GM18502 (cell line): Measurements from ENCODE around the gene SENP7.
"Not testable (repeated sequence)": the region's sequence is repeated elsewhere in the genome, so short reads cannot be mapped to it uniquely, and the experiment has no call there.

ENCODE experiments used
- ATAC-seq: cut with Tn5 transposase; IDR thresholded peaks from one replicate; pipeline ENCODE4 v1.9.1; 2021; ENCODE audit warnings: mild to moderate bottlenecking; ENCODE audit not compliant: unreplicated experiment, poor library complexity

The SENP7 gene, protein sequence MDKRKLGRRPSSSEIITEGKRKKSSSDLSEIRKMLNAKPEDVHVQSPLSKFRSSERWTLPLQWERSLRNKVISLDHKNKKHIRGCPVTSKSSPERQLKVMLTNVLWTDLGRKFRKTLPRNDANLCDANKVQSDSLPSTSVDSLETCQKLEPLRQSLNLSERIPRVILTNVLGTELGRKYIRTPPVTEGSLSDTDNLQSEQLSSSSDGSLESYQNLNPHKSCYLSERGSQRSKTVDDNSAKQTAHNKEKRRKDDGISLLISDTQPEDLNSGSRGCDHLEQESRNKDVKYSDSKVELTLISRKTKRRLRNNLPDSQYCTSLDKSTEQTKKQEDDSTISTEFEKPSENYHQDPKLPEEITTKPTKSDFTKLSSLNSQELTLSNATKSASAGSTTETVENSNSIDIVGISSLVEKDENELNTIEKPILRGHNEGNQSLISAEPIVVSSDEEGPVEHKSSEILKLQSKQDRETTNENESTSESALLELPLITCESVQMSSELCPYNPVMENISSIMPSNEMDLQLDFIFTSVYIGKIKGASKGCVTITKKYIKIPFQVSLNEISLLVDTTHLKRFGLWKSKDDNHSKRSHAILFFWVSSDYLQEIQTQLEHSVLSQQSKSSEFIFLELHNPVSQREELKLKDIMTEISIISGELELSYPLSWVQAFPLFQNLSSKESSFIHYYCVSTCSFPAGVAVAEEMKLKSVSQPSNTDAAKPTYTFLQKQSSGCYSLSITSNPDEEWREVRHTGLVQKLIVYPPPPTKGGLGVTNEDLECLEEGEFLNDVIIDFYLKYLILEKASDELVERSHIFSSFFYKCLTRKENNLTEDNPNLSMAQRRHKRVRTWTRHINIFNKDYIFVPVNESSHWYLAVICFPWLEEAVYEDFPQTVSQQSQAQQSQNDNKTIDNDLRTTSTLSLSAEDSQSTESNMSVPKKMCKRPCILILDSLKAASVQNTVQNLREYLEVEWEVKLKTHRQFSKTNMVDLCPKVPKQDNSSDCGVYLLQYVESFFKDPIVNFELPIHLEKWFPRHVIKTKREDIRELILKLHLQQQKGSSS

DNA sequence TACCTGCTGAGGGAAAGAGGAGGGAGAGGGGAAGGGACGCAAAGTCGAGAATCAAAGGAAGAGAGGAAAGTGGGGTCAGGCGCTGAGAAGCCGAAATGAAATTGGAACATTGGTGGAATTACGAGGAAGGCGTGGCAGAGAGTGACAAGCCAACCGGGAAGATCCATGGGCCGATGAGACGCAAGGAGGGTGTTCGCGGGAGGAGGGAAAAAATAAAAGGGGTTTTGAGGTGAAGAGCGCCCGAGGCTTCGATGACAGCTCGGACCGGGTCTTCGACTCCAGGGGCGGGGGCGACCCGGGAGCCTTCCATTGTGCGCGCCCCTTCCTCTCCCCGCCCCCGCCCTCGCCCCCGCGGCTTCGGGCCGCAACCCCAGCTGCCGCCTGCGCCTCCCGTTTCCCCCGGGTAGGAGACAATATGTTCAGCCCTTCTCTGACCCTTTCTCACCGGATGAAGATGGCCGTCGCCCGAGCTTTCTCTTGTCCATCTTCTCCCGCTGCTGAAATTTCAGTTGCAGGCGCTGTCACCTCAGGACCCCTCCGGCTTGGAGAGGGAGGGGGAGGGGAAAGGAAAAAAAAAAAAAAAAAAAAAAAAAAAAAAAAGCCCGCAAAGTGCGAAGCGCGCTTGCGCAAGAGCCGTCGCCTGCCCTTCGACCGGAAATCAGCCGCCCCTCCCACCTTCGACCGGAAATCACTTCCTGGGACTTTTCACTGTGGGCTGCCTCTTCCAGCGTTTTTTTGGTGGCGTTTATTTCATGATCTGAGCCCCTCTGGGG is at the start of gene SENP7:
TSS of gene SENP7 (minus strand) at position 567 of the 773 bp plus-strand sequence. CDS start at position 485, 82 bp downstream.
- peak; percentile 67 for ATAC-seq

DNA sequence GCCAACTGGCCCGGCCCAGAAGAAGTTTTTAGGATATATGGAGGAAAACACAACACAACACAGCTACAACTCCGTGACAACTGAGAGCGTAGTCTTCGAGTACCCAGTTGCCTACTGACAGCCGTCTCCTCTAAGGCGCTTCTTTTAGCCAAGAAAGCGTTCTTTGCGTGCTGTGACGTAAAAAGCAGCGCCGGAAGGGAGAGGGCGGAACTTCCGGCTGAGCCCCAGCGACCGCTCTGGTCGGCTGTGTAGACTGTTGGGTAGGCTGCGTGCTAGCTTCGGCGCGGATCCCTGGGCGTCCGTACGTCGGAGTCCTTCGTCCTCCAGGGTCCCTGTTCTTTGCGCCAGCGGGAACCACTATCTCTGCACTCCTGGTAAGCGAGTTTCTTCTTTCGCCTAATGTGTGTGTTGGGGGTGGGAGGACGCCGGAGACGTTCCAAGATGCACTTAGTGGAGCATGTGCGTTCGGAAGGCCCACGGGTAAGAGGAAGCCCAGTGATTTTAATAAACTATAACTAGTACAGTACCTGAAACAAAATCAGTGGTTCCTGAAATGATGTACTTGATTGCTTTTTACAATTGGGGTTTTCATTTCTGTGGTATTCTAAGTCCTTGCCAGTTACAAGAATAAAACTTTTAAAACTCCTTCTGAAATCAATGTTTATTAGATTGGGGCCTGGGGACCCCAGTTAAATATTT is 48.8 kb upstream of the SENP7 start, which contains the start of gene TRMT10C:
TSS of gene TRMT10C (plus strand) at position 239 of the 699 bp plus-strand sequence. CDS start 2,914 bp downstream, outside the sequence.
- peak; percentile 100 for ATAC-seq

DNA sequence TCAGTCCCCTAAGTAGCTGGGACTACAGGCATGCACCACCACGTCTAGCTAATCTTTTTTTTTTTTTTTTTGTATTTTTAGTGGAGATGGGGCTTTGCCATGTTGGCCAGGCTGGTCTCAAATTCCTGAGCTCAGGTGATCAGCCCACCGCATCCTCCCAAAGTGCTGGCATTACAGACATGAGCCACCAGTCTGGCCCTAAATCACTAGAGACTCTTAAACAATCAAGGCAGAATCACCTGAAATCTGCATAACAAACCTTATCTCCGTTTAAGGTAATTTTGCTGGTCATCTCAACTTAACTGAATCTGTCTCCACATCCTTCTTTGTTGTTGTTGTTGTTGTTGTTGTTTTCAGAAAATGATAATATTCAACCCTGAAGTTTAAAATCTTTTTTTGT is 43.1 kb upstream of the SENP7 start:
- no peak for ATAC-seq

DNA sequence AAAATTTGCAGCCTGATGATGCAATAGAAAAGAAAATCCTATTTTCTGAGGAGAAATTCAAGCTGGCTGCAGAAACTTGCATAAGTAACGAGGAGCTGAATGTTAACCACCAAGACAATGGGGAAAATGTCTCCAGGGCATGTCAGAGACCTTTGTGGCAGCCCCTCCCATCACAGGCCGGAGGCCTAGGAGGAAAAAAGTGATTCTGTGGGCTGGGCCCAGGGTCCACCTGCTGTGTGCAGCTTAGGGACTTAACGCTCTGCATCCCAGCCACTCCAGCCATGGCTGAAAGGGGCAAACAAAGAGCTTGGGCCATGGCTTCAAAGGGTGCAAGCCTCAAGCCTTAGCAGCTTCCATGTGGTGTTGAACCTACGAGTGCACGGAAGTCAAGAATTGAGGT is 40.4 kb upstream of the SENP7 start:
- ATAC-seq = not testable (repeated sequence)

DNA sequence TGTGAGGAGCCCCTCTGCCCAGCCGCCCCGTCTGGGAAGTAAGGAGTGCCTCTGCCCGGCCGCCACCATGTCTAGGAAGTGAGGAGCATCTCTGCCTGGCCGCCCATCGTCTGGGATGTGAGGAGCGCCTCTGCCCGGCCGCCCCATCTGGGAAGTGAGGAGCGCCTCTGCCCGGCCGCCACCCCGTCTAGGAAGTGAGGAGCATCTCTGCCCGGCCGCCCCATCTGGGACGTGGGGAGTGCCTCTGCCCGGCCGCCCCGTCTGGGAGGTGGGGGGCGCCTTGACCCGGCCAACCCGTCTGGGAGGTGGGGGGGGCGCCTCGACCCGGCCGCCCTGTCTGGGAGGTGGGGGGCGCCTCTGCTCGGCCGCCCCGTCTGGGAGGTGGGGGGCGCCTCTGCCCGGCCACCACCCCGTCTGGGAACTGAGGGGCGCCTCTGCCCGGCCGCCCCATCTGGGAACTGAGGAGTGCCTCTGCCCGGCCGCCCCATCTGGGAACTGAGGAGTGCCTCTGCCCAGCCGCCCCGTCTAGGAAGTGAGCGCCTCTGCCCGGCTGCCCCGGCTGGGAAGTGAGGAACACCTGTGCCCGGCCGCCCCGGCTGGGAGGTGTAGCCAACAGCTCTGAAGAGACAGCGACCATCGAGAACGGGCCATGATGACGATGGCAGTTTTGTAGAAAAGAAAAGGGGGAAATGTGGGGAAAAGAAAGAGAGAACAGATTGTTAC is 38.5 kb upstream of the SENP7 start:
- ATAC-seq = not testable (repeated sequence)

DNA sequence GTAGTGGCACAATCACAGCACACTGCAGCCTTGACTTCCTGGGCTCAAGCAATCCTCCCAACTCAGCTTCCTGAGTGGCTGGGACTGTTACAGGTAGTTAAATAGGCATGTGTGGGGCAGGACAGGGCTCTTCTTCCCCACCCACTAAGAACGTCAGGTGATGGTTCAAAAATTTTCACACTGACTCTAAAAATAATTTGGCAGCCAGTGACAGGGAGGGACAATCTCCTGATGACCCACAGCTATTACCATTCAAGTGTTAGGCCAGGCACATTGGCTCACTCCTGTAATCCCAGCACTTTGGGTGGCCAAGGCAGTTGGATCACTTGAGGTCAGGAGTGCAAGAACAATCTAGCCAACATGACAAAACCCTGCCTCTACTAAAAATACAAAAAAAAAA is 36.5 kb upstream of the SENP7 start:
- ATAC-seq = no peak

DNA sequence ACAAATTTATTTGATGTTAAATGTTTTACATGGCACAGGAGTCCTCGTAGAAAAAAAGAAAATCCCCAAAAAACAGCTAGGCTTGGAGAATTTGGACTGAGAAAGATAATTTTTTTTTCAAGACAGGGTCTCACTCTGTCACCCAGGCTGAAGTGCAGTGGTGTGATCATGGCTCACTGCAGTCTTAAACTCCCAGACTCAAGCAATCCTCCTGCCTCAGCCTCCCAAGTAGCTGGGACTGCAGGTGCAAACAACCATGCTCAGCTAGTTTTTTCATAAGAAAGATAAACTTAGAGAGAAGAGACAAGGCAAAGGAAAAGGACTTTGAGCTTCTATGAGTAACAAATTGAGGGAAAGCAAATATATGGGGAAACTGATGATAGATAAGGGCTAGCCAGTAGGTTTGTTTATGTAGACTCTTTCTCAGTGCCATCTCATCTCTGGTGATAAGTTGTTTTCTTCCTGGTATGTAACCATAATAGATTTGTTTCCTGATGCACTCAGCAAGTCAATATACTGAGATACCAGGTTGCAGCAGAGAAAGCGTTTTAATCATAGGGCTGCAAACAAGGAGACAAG is 35.6 kb upstream of the SENP7 start:
- ATAC-seq = no peak

DNA sequence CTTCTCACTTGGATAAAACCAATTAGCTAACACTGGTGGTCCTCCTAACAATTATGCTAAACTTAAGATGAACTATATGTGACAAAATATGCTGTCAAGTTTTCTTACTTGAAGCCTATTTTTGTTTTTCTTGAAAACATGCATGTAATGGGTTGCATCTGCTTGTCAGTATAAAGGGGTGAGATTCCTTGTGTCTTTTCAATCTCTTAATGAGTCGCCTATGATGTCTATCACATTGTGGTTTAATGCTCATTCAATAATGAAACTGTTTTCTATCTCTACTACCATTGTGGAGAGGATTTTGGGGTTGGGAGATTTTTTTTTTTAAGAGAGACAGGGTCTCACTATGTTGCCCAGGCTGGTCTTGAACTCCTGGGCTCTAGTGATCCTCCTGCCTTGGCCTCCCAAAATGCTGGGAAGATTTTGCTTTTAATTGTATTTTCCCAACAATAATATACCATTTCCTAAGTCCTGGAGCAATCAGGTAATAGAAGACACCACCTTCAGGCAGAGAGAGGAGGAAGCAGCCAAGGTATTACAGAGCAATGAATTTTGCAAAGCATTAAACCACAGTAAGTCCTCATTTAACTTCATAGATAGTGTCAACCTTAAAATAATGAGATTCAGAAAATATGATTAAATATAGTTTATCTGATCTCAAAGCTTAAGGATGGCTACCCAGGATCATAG is 31.3 kb upstream of the SENP7 start:
- no peak for ATAC-seq

DNA sequence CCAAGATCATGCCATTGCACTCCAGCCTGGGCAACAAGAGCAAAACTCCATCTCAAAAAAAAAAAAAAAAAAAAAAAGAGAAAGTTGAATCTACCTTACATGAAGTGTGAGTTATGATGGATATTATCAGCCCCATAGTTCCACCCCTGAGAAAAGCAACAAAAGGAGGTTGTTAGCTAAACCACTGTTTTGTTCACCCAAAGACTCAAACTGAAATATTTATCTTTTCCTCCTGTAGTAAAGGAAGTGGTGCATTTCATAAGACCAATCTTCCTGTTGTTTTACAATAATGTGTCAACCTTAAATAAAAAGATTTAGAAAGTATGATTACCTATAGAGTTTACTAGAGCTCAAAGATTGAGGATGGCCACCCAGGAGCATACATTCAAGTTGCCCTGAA is 29.9 kb upstream of the SENP7 start:
- ATAC-seq = no peak

DNA sequence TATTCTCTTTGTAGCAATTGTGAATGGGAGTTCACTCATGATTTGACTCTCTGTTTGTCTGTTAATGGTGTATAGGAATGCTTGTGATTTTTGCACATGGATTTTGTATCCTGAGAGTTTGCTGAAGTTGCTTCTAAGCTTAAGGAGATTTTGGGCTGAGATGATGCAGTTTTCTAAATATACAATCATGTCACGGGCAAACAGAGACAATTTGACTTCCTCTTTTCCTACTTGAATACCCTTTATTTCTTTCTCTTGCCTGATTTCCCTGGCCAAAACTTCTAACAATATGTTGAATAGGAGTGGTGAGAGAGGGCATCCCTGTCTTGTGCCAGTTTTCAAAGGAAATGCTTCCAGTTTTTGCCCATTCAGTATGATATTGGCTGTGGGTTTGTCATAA is 23.9 kb upstream of the SENP7 start:
- not testable (repeated sequence) for ATAC-seq

DNA sequence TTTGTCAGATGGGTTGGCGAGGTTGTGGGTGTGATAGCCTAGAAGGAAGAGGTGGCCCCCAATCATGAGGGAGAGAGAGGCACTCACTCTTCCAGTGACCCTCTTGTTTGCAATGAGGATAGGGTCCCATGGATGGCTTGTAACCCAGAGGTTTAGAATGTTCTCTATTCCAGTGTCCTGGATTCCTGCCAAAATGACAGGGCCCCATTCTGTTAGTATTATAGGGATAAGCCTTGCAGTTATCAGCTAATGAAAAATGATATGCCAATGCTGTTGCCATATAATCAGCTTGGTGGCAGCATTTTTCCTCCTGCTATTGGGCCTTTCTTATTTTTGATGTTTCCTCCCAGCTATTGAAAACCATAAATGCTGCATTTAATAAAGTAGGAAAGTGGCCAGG is 23.3 kb upstream of the SENP7 start:
- ATAC-seq = no peak

DNA sequence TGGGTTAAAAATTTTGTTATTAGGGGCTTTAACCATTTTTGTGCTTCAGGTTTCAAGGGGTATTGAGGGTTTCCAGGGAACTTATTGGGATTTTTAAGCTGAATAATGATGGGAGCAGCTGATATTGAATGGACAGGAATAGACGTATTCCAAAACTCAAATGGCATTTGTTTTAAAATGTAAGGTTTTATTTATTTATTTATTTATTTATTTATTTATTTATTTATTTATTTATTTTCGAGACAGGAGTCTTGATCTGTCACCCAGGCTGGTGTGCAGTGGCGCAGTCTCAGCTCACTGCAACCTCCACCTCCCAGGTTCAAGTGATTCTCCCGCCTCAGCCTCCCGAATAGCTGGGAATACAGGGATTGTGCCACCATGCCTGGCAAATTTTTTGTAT is 22.2 kb upstream of the SENP7 start:
- no peak for ATAC-seq

DNA sequence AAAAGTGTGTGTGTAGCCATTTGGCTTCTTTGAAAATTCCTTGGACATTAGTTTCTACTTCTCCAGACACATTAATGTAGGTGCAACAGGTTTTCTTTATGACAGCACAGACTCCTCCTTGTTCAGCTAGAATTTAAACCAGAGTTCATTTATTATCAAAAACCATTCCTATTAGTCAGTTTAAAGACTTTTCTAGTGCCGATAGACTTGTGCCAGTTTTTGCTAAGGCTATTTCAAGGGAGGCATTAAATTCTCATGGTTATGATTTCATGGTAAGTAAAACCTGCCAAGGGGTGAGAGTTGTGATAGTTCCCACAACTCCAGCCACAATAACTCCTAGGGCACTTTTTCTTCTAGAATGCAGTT is 20.6 kb upstream of the SENP7 start:
- no peak for ATAC-seq

DNA sequence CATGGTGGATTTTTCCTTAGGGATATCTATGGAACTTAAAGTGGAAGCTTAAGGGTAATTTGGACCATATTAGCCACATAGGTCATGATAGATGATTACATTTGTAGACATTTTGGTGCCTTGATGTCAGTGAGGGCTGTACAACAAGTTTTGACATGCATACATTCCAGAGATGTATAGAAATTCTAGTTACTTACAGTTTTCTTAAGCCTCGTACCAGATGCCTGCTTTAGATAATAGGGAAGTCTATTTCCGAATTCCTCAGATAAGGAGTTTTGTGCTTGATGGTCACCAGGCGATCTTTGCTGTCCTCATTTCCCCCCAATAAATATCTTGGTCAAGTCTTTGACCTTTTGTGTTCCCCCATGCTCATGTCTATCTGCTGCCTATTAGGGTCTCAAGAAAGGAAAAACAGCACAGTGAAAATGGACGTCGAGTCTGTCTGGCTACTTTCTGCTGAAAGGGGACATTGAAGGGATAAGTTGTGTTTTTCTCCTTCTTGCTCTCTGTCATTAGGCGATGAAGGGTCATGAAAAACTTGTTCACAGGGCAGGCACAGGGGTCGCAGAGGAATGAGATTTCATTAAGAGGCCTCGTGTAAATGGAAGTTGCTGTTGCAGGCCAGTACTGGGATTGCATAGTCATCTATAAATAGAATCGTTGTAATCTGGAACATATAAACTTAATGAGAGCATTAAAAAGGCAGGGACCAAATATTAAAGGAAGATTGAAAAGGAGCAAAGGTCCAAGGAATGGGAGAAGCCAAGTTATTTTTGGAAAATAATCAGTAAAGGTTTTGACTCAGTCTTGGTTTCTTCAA is 20.0 kb upstream of the SENP7 start:
- no peak for ATAC-seq

DNA sequence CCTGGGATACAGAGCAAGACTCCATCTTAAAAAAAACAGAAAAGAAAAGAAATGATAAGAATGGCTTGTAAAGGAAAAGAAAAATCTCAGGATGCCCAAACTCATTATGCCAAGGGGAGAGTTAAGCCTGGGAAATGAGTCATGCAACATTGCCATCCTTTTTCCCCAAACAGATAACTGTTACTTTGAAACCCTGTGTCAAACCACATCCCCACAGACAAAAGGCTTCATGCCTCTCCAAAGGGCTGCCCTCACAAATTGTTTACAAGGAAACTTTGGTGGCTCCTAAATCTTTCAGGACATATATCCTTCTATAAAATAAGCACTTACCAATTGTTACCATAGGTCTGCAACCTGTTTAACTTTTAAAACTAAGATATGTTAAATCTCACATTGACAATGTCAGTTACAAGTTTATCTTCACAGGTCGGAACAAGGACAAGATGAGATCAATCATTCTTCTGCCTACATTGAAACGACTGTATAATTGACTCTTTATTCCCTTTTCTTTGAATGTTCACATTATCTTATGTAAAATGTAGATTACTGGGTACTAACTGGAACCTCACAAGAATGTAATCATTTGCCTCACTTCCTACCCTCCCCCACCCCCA is 18.6 kb upstream of the SENP7 start:
- no peak for ATAC-seq

DNA sequence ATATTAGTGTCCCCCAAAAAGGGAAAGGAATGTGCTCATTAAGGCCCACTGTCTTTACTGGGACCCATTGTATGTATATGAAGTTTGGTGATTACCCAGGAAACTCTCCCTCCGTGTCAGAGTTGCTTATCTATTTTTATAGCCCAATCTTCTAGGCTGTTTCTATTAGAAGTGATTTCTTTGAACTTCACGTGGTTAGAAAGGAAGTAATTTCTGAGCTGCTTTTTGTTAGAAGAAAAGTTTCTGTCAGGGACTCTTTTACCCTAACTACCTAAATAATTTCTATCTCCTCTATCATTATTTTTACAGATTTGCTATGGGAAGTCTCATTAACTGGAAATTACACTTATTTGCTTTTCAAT is 17.7 kb upstream of the SENP7 start:
- no peak for ATAC-seq
